Osteoblast (primary cell): ENCODE measurements around the gene TNKS1BP1. TPM values are rescaled to one million over a fixed set of nuclear protein-coding genes. Genes with fewer than 3 reads are reported as not detected.

Experiments
- DNase-seq: peaks from one replicate; pipeline ENCODE4 v3.0.0; 2011; ENCODE audit warnings: low spot score, mixed read lengths; ENCODE audit not compliant: insufficient read length; ENCODE audit errors: missing footprints
- H2AFZ ChIP-seq: 2 replicates; pipeline ENCODE4 v1.6.0; 2011; ENCODE audit warnings: mild to moderate bottlenecking, low read length
- H3K27ac ChIP-seq: 2 replicates; pipeline ENCODE4 v1.5.1; 2011; ENCODE audit warnings: mild to moderate bottlenecking, low read depth, low read length, moderate library complexity
- H3K27me3 ChIP-seq: 2 replicates; pipeline ENCODE4 v1.6.0; 2012; ENCODE audit warnings: mild to moderate bottlenecking, control low read depth, inconsistent platforms, low read length, moderate library complexity; ENCODE audit not compliant: insufficient read depth
- H3K36me3 ChIP-seq: 2 replicates; pipeline ENCODE4 v1.5.1; 2011; ENCODE audit warnings: mild to moderate bottlenecking, low read length, control low read depth, moderate library complexity; ENCODE audit not compliant: insufficient read depth
- H3K4me1 ChIP-seq: 2 replicates; pipeline ENCODE4 v1.5.1; 2011; ENCODE audit warnings: mild to moderate bottlenecking, low read length, control low read depth, moderate library complexity; ENCODE audit not compliant: insufficient read depth
- H3K4me2 ChIP-seq: 2 replicates; pipeline ENCODE4 v1.6.0; 2011; ENCODE audit warnings: mild to moderate bottlenecking, low read length; ENCODE audit not compliant: insufficient read depth
- H3K4me3 ChIP-seq: fragments of 200-600 bp; sonication (generic); 3 replicates; pipeline ENCODE4 v1.5.1; 2012; ENCODE audit warnings: mild to moderate bottlenecking, low read length, inconsistent platforms; ENCODE audit not compliant: insufficient read depth
- H3K79me2 ChIP-seq: 2 replicates; pipeline ENCODE4 v1.6.0; 2012; ENCODE audit warnings: mild to moderate bottlenecking, low read length, control low read depth, inconsistent platforms; ENCODE audit not compliant: insufficient read depth
- H3K9me3 ChIP-seq: 2 replicates; pipeline ENCODE4 v1.5.1; 2011; ENCODE audit warnings: low read depth, low read length, control low read depth
- H4K20me1 ChIP-seq: 2 replicates; pipeline ENCODE4 v1.6.0; 2012; ENCODE audit warnings: mild to moderate bottlenecking, low read length, control low read depth; ENCODE audit not compliant: insufficient read depth
- CTCF ChIP-seq: IDR thresholded peaks from 2 replicates; pipeline ENCODE4 v1.5.1; 2011; ENCODE audit warnings: mild to moderate bottlenecking, low read depth, low read length, moderate library complexity; ENCODE audit errors: extremely low read depth
- total RNA-seq: library from RNA; depleted of rRNA; stranded (reverse); fragments of >200 nt; gene quantifications from 2 replicates; pipeline ENCODE4 v1.2.3, GENCODE V29; 2012

TNKS1BP1 gene
- total RNA-seq, 1 donor, result 74.6 TPM

- no peaks in the 10 kb centered on the region for H3K9me3 ChIP-seq
- peak overlapping the region; percentile 70 for H3K4me3 ChIP-seq
- peak overlapping the region; percentile 91 for H3K4me2 ChIP-seq
- peak overlapping the region; percentile 9 for H2AFZ ChIP-seq
- no peak for TF ChIP-seq CTCF
- peaks cover 81% of the 10 kb centered on the region for H3K36me3 ChIP-seq
- peak; percentile 100 for DNase-seq
- H3K4me1 ChIP-seq, result peaks cover 23% of the 10 kb centered on the region
- H3K27me3 ChIP-seq, result no peaks in the 10 kb centered on the region
- peaks cover 65% of the 10 kb centered on the region for H4K20me1 ChIP-seq
- peaks cover 62% of the 10 kb centered on the region for H3K79me2 ChIP-seq
- H3K27ac ChIP-seq, result peak overlapping the region; percentile 87
Measured at GRCh38 chr11:57311109-57311936, 13.4 kb downstream of the TNKS1BP1 start.

GRCh38 chr11:57310630-57311086, 14.1 kb downstream of the TNKS1BP1 start:
- H2AFZ ChIP-seq, result peak overlapping the region; percentile 9

GRCh38 chr11:57310091-57310490, 14.7 kb downstream of the TNKS1BP1 start:
- peak overlapping the region; percentile 70 for H3K4me3 ChIP-seq
- peaks cover 23% of the 10 kb centered on the region for H3K4me1 ChIP-seq
- no peaks in the 10 kb centered on the region for H3K9me3 ChIP-seq
- peaks cover 62% of the 10 kb centered on the region for H3K79me2 ChIP-seq
- H3K36me3 ChIP-seq, result peaks cover 76% of the 10 kb centered on the region
- H2AFZ ChIP-seq, result no peak overlapping the region
- H3K27ac ChIP-seq, result peak overlapping the region; percentile 87
- no peak for TF ChIP-seq CTCF
- H3K27me3 ChIP-seq, result no peaks in the 10 kb centered on the region
- peak overlapping the region; percentile 91 for H3K4me2 ChIP-seq
- peak; percentile 25 for DNase-seq
- peaks cover 59% of the 10 kb centered on the region for H4K20me1 ChIP-seq

More at GRCh38 chr11:57310630-57311086, 14.1 kb downstream of the TNKS1BP1 start:
- H3K4me1 ChIP-seq, result peaks cover 23% of the 10 kb centered on the region
- TF ChIP-seq CTCF, result no peak
- H4K20me1 ChIP-seq, result peaks cover 58% of the 10 kb centered on the region
- peak overlapping the region; percentile 91 for H3K4me2 ChIP-seq
- DNase-seq, result peak; percentile 93
- peaks cover 62% of the 10 kb centered on the region for H3K79me2 ChIP-seq
- peak overlapping the region; percentile 70 for H3K4me3 ChIP-seq
- H3K27me3 ChIP-seq, result no peaks in the 10 kb centered on the region
- peaks cover 76% of the 10 kb centered on the region for H3K36me3 ChIP-seq
- H3K9me3 ChIP-seq, result no peaks in the 10 kb centered on the region
- H3K27ac ChIP-seq, result peak overlapping the region; percentile 87
